ENCODE data around the gene IL32.
"Not testable (repeated sequence)": the region's sequence is repeated elsewhere in the genome, so short reads cannot be mapped to it uniquely, and the experiment has no call there.

GRCh38 chr16:3069146-3069545 lies 3.7 kb downstream of the IL32 start:
- not testable (repeated sequence) for TF ChIP-seq CTCF (IDR thresholded peaks at IDR 0.05; ENCODE audit: poor library complexity); EZH2phosphoT487 (IDR thresholded peaks at IDR 0.05; ENCODE audit: low read depth, severe bottlenecking, unreplicated experiment); EZH2 (IDR thresholded peaks at IDR 0.05; ENCODE audit: borderline replicate concordance)

Measured in hepatocyte (in vitro differentiated cells).